Measurements from ENCODE around the gene CCDC169.

Gene CCDC169

GRCh38 chr13:36259361-36260137, 38.1 kb downstream of the CCDC169 start:
- Histone ChIP-seq H3K9me3 (ENCODE audit: insufficient read depth, low read length) (no peaks in the 10 kb centered on the region), H3K36me3 (ENCODE audit: insufficient read depth, insufficient read length, low read length) (no peaks in the 10 kb centered on the region), H3K4me1 (ENCODE audit: insufficient read depth, insufficient read length) (no peaks in the 10 kb centered on the region), H3K4me3 (ENCODE audit: insufficient read length, low read depth) (no peak overlapping the region), H3K27me3 (ENCODE audit: insufficient read depth, insufficient read length) (no peaks in the 10 kb centered on the region), H3K9ac (ENCODE audit: insufficient read length, low read depth) (no peak overlapping the region)
- DNase-seq (ENCODE audit: low read depth, low spot score), result no peak
- no peak for TF ChIP-seq ZNF274 (IDR thresholded peaks at IDR 0.05; ENCODE audit: low read depth, low read length)
- TF ChIP-seq SUZ12 (IDR thresholded peaks at IDR 0.05; ENCODE audit: extremely low read depth, insufficient read depth, insufficient read length), result no peak
- no peak for TF ChIP-seq YY1 (IDR thresholded peaks at IDR 0.05; ENCODE audit: insufficient read depth, insufficient read length)

- Histone ChIP-seq H3K4me1 (ENCODE audit: insufficient read depth, insufficient read length) (no peaks in the 10 kb centered on the region), H3K36me3 (ENCODE audit: insufficient read depth, insufficient read length, low read length) (no peaks in the 10 kb centered on the region), H3K27me3 (ENCODE audit: insufficient read depth, insufficient read length) (no peaks in the 10 kb centered on the region), H3K9me3 (ENCODE audit: insufficient read depth, low read length) (no peaks in the 10 kb centered on the region), H3K4me3 (ENCODE audit: insufficient read length, low read depth) (no peak overlapping the region), H3K9ac (ENCODE audit: insufficient read length, low read depth) (no peak overlapping the region)
- no peak for DNase-seq (ENCODE audit: low read depth, low spot score)
- no peak for TF ChIP-seq ZNF274 (IDR thresholded peaks at IDR 0.05; ENCODE audit: low read depth, low read length)
- TF ChIP-seq SUZ12 (IDR thresholded peaks at IDR 0.05; ENCODE audit: extremely low read depth, insufficient read depth, insufficient read length), result no peak
- TF ChIP-seq YY1 (IDR thresholded peaks at IDR 0.05; ENCODE audit: insufficient read depth, insufficient read length), result no peak
Observed at GRCh38 chr13:36258831-36259230, 38.8 kb downstream of the CCDC169 start.

- H3K9ac ChIP-seq (ENCODE audit: insufficient read length, low read depth), result no peak overlapping the region
- no peak overlapping the region for H3K4me3 ChIP-seq (ENCODE audit: insufficient read length, low read depth)
- no peak for TF ChIP-seq ZNF274 (IDR thresholded peaks at IDR 0.05; ENCODE audit: low read depth, low read length)
- no peak for TF ChIP-seq SUZ12 (IDR thresholded peaks at IDR 0.05; ENCODE audit: extremely low read depth, insufficient read depth, insufficient read length)
- no peak for TF ChIP-seq YY1 (IDR thresholded peaks at IDR 0.05; ENCODE audit: insufficient read depth, insufficient read length)
- no peaks in the 10 kb centered on the region for H3K4me1 ChIP-seq (ENCODE audit: insufficient read depth, insufficient read length)
- peaks cover 4% of the 10 kb centered on the region; the same call in 1 of the 2 replicates for H3K9me3 ChIP-seq (ENCODE audit: insufficient read depth, low read length)
- DNase-seq (ENCODE audit: low read depth, low spot score), result no peak
- H3K27me3 ChIP-seq (ENCODE audit: insufficient read depth, insufficient read length), result no peaks in the 10 kb centered on the region
- H3K36me3 ChIP-seq (ENCODE audit: insufficient read depth, insufficient read length, low read length), result no peaks in the 10 kb centered on the region
Observed at GRCh38 chr13:36251526-36251925, 46.1 kb downstream of the CCDC169 start.

GRCh38 chr13:36251017-36251416, 46.6 kb downstream of the CCDC169 start:
- H3K9me3 ChIP-seq (ENCODE audit: insufficient read depth, low read length), result peaks cover 4% of the 10 kb centered on the region; the same call in 1 of the 2 replicates
- no peak for DNase-seq (ENCODE audit: low read depth, low spot score)
- no peaks in the 10 kb centered on the region for H3K27me3 ChIP-seq (ENCODE audit: insufficient read depth, insufficient read length)
- no peaks in the 10 kb centered on the region for H3K36me3 ChIP-seq (ENCODE audit: insufficient read depth, insufficient read length, low read length)
- TF ChIP-seq ZNF274 (IDR thresholded peaks at IDR 0.05; ENCODE audit: low read depth, low read length), result no peak
- TF ChIP-seq SUZ12 (IDR thresholded peaks at IDR 0.05; ENCODE audit: extremely low read depth, insufficient read depth, insufficient read length), result no peak
- no peak for TF ChIP-seq YY1 (IDR thresholded peaks at IDR 0.05; ENCODE audit: insufficient read depth, insufficient read length)
- H3K4me1 ChIP-seq (ENCODE audit: insufficient read depth, insufficient read length), result no peaks in the 10 kb centered on the region
- H3K4me3 ChIP-seq (ENCODE audit: insufficient read length, low read depth), result no peak overlapping the region
- H3K9ac ChIP-seq (ENCODE audit: insufficient read length, low read depth), result no peak overlapping the region

- no peak for DNase-seq (ENCODE audit: low read depth, low spot score)
- Histone ChIP-seq H3K27me3 (ENCODE audit: insufficient read depth, insufficient read length) (no peaks in the 10 kb centered on the region), H3K9me3 (ENCODE audit: insufficient read depth, low read length) (peaks cover 4% of the 10 kb centered on the region; the same call in 1 of the 2 replicates), H3K36me3 (ENCODE audit: insufficient read depth, insufficient read length, low read length) (no peaks in the 10 kb centered on the region), H3K4me1 (ENCODE audit: insufficient read depth, insufficient read length) (no peaks in the 10 kb centered on the region), H3K9ac (ENCODE audit: insufficient read length, low read depth) (no peak overlapping the region), H3K4me3 (ENCODE audit: insufficient read length, low read depth) (no peak overlapping the region)
- TF ChIP-seq ZNF274 (IDR thresholded peaks at IDR 0.05; ENCODE audit: low read depth, low read length), result no peak
- no peak for TF ChIP-seq YY1 (IDR thresholded peaks at IDR 0.05; ENCODE audit: insufficient read depth, insufficient read length)
- no peak for TF ChIP-seq SUZ12 (IDR thresholded peaks at IDR 0.05; ENCODE audit: extremely low read depth, insufficient read depth, insufficient read length)
Observed at GRCh38 chr13:36248700-36249099, 48.9 kb downstream of the CCDC169 start.

- Histone ChIP-seq H3K9ac (ENCODE audit: insufficient read length, low read depth) (no peak overlapping the region), H3K4me1 (ENCODE audit: insufficient read depth, insufficient read length) (no peaks in the 10 kb centered on the region), H3K9me3 (ENCODE audit: insufficient read depth, low read length) (peaks cover 4% of the 10 kb centered on the region; the same call in 1 of the 2 replicates), H3K36me3 (ENCODE audit: insufficient read depth, insufficient read length, low read length) (no peaks in the 10 kb centered on the region), H3K27me3 (ENCODE audit: insufficient read depth, insufficient read length) (no peaks in the 10 kb centered on the region), H3K4me3 (ENCODE audit: insufficient read length, low read depth) (no peak overlapping the region)
- no peak for DNase-seq (ENCODE audit: low read depth, low spot score)
- TF ChIP-seq YY1 (IDR thresholded peaks at IDR 0.05; ENCODE audit: insufficient read depth, insufficient read length) (no peak), SUZ12 (IDR thresholded peaks at IDR 0.05; ENCODE audit: extremely low read depth, insufficient read depth, insufficient read length) (no peak), ZNF274 (IDR thresholded peaks at IDR 0.05; ENCODE audit: low read depth, low read length) (no peak)
Observed at GRCh38 chr13:36244990-36245389, 52.6 kb downstream of the CCDC169 start.

GRCh38 chr13:36244073-36244472, 53.5 kb downstream of the CCDC169 start:
- Histone ChIP-seq H3K9me3 (ENCODE audit: insufficient read depth, low read length) (peaks cover 4% of the 10 kb centered on the region; the same call in 1 of the 2 replicates), H3K36me3 (ENCODE audit: insufficient read depth, insufficient read length, low read length) (no peaks in the 10 kb centered on the region), H3K9ac (ENCODE audit: insufficient read length, low read depth) (no peak overlapping the region), H3K4me1 (ENCODE audit: insufficient read depth, insufficient read length) (no peaks in the 10 kb centered on the region), H3K27me3 (ENCODE audit: insufficient read depth, insufficient read length) (no peaks in the 10 kb centered on the region), H3K4me3 (ENCODE audit: insufficient read length, low read depth) (no peak overlapping the region)
- no peak for DNase-seq (ENCODE audit: low read depth, low spot score)
- no peak for TF ChIP-seq YY1 (IDR thresholded peaks at IDR 0.05; ENCODE audit: insufficient read depth, insufficient read length)
- no peak for TF ChIP-seq SUZ12 (IDR thresholded peaks at IDR 0.05; ENCODE audit: extremely low read depth, insufficient read depth, insufficient read length)
- TF ChIP-seq ZNF274 (IDR thresholded peaks at IDR 0.05; ENCODE audit: low read depth, low read length), result no peak
